ENCODE data around the gene TNPO3.
"Not testable (repeated sequence)": the region's sequence is repeated elsewhere in the genome, so short reads cannot be mapped to it uniquely, and the experiment has no call there.

TNPO3 gene

GRCh38 chr7:129013048-129013724, 41.7 kb downstream of the TNPO3 start:
- no peak for DNase-seq

DNA sequence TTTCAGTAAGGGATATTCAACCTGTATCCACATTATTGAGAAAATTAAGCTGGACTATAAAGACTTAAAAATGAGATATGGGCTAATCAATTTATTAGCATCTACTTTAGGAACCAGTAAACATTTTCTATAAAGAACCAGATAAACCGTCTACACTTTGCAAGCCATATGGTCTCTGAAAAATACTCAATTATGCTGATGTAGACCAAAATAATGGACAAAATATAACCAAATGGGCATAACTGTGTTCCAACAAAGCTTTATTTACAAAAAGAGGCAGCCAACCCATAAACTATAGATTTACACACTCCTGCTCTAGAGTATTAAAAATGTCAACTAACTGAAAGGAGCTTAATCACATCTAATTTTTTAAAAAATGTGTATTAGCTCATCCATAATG, 42.3 kb downstream of the TNPO3 start:
- DNase-seq = no peak

- DNase-seq = no peak
These were observed 44.8 kb downstream of the TNPO3 start for GRCh38 chr7:129010075-129010474.

GRCh38 chr7:129009437-129009836, 45.5 kb downstream of the TNPO3 start:
- DNase-seq = no peak

DNA sequence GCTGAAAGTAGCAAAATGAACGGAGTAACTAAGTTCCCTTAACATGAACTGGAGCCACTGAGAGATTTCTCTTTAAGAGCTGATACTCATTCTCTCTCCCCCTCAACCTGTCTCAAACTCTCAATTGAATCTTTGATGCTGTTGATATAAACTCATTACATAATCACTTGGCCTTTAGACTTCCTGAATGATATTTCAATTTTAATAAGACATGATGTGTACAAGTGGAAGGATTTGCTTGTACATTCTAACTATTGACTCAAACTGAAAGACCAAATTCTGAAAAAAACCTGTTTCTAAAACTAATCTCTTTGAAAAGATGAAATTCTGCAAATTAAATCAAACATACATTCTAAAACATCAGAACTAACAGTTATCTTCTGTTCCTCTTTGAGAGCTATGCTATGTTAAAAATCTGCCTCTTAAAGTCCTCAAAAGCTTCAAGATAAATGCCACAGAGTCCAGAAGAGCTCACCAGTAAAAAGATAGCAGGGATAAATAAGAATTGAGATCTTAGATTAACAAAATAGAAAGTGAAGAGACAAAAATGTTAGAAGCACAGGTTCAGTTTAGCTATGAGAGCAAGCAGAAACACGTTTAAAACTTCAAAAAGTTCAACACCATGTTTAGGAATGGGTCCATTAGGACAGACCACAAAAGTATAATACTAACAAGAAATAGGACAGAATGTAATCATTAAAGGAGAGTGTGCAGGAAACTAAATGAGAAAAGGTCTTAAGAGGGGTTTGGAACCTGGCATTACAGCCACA, 46.1 kb downstream of the TNPO3 start:
- no peak for DNase-seq

GRCh38 chr7:129007572-129007971, 47.3 kb downstream of the TNPO3 start:
- no peak for DNase-seq

DNA sequence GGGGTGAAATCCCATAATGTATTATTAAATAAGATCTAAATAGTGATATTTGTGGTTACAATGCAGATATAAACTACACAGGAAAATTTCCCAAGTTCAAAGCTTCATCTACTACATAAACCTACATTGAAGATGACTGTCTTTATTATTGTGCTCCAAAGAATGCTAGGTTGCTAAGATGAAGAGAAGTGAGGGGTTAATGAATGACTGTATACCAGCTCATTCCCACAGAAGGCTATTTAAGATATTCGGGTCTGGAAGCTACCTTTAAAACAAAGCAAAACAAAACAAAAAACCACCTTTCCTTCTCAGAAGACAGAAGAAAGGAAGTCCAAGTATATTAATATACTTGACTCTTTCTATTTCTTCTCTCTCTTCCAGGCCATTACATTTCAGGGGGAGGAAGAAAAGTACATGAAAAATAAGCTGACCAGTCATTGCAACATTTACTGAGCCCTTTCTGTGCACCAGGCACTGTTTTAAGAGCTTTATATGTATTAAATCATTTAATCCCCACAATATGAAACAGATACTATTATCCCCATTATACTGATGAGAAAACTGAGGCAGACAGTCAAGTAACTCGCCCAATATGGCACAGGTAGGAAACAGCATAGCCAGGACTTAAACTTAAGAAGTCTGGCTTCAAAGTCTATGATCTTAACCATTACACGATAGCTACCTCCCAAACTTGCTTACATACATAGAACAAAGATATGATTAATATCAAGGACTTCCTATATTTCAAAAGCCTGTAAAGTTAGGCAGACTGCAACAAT, 48.1 kb downstream of the TNPO3 start:
- DNase-seq = no peak

- no peak for DNase-seq
These were observed 49.7 kb downstream of the TNPO3 start for GRCh38 chr7:129005186-129005585.

GRCh38 chr7:128997181-128997580, 57.7 kb downstream of the TNPO3 start:
- DNase-seq = no peak

GRCh38 chr7:128994560-128994959, 60.4 kb downstream of the TNPO3 start:
- DNase-seq = not testable (repeated sequence)

DNA sequence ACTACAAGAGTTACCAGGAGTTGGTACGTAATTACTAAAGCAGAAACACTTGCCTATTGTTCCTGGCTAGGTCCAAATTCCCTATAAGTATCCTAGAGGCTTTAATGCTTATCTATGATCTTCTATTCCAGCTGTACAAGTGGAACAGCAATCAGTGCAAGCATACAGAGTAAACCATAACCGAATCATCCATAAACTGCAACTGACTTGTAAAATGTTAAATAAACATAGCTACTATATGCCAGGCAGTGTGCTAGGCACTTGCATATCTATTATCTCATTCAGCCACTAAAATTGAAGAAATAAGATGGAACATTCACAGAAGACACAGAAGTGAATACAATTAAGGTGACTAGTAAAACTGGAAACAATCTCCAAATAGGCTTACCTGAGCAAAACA, 61.5 kb downstream of the TNPO3 start:
- no peak for DNase-seq

DNA sequence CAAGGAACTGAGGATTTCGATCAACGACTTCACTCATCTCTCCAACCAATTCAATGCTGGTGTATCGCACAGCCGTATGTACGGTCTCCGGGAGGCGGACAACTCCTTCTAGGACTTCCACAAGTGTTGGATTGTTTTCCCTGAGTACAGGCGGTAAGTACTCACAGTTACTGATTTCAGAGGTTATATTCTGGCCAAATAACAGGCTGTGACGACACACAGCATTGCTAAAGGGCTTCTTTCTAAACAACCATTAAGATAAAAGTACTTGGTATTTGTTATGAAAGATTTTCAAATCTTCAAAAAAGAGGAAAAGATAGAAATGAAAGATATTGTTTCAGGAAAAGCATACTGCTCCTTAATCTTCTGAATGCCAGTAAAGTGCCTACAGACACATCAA, 65.0 kb downstream of the TNPO3 start:
- DNase-seq = no peak

GRCh38 chr7:128988372-128988771, 66.5 kb downstream of the TNPO3 start:
- DNase-seq = no peak

DNA sequence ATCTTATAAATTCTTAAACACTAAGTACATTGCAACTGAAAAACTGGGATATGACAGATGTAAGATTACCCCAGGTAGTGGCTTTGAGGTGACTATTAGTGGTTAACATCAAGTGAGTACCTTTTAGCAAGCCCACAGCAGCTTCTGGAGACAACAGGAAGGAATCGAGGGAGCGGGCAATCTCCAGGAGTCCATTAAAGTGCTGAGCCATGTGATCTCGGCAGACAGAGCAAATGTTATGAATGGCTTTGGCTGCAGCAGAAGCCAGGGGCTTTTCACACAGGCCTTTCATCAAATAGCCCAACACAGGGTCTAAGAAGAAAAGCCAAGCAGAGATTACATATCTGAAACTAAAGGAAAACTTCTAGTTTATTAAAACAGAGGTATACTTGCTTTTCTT, 68.3 kb downstream of the TNPO3 start:
- DNase-seq = no peak

GRCh38 chr7:128985660-128986059, 69.3 kb downstream of the TNPO3 start:
- DNase-seq = no peak

DNA sequence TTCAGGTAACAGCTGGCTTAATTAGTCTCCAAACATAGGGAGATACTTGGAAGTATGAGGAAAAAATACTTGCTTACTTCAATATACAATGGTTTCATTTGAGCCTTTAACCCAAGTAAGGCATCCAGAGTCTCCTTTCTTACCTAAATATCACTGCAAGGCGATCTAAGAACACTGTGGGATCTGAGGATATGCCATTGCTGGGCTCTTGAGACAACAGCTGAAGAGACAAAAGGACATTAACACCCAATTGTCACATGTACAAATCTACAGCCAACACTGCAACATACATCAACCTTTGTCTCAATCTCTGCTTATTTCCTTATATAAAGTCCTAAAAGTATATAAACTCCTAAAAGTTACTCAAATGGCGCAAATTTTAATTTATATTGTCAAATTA, 72.8 kb downstream of the TNPO3 start:
- DNase-seq = no peak

DNA sequence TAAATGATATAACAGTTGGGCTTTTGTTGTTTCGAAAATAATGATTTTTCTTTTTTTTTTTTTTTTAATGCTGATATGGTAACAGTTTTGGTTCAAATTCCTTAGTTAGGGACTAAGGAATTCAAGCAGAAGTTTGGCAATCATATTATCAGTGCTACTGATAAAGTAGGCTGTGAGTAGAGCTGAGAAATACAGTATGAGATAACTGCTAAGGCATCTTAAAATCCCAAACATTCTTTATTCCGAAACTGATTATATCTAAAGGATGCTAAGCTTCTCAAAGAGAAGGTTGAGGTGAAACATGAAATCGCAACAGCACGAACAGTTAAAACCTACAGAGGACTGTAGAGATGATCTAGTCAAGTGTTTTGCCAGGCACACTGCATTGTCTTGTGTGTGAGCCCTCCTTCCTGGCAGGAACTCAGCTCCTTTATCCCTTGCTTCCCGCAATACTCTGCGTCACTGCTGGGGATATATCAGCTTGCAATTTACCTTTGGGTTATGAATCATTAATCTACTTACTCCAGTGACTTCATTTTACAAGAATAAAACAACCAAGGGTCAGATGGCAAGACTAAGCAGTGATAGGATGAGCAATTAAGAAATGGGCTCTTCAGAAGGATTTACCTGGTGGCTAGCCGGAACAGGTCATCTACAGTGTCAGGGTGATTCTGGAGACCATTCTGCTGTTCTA, 80.5 kb downstream of the TNPO3 start:
- no peak for DNase-seq

GRCh38 chr7:128968624-128969023, 86.3 kb downstream of the TNPO3 start:
- no peak for DNase-seq

GRCh38 chr7:128963327-128963757, 91.6 kb downstream of the TNPO3 start:
- no peak for DNase-seq

DNA sequence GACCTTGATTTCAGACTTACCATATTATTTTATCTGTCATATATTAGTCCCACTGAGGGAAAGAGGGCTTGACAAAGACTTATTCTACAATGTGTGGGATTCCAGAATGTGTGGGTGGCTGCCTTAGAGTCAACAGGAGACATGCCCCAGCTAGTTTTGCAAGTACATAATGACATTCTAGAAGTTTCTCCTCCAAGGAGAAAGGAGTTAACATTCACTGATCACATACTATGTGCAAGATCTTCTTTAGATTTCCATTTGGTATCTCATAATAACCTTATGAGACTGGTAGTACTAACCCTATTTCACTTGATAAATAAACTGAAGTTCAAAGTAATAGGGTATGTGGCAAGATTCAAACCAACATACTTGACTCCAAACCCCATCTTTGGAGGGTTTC, 92.0 kb downstream of the TNPO3 start:
- DNase-seq = no peak

GRCh38 chr7:128961030-128961659, 93.8 kb downstream of the TNPO3 start:
- DNase-seq = no peak

DNA sequence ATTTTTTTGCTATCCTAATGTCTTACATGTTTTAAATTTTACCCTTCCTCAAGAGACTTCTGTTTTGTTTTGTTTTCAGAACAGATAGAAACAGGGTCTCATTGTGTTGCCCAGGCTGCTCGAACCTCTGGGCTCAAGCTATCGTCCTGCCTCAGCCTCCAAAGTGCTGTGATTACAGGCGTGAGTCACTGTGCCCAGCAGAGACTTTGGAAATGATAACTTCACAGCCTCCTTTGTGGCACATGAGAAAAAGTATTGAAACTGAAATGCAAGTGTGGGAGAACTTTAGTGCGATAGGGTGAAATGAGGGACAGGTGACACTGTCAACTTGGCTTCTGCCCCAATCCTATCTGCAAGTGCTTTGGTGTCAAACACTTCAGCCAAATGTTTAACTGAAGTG, 95.6 kb downstream of the TNPO3 start:
- no peak for DNase-seq

DNA sequence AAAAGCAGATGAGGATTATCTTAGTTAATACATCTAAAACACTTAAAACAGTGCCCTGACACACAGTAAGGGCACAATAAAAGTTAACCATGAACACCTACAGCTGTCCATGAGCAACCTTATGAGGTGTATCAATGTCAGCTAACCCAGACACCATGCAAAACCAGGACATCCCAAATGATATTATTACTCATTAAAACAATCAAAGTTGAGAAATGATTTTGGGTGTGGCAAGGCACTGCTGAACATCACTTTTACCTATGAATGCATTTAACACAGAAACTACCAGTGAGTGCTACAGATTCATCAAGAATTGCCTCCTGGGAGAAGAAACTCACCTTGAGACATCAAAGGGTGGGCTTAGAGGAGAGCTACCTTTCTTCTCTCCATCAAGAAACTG, 98.9 kb downstream of the TNPO3 start:
- DNase-seq = no peak
